ENCODE results near the gene CTIF.

GRCh38 chr18:48727681-48728080 is 188.8 kb downstream of the CTIF start:
- no peak for TF ChIP-seq CTCF (IDR thresholded peaks at IDR 0.05)
- TF ChIP-seq POLR2AphosphoS5 (IDR thresholded peaks at IDR 0.05) = peak; percentile 7 to 65 (median 58)

Data from transverse colon (tissue), 4 donors.